ENCODE measurements around the gene SLC8B1. TPM values are rescaled to one million over a fixed set of nuclear protein-coding genes. Genes with fewer than 3 reads are reported as not detected.

The SLC8B1 gene
- total RNA-seq, result 16.5 and 19.5 TPM in 2 replicates

DNA sequence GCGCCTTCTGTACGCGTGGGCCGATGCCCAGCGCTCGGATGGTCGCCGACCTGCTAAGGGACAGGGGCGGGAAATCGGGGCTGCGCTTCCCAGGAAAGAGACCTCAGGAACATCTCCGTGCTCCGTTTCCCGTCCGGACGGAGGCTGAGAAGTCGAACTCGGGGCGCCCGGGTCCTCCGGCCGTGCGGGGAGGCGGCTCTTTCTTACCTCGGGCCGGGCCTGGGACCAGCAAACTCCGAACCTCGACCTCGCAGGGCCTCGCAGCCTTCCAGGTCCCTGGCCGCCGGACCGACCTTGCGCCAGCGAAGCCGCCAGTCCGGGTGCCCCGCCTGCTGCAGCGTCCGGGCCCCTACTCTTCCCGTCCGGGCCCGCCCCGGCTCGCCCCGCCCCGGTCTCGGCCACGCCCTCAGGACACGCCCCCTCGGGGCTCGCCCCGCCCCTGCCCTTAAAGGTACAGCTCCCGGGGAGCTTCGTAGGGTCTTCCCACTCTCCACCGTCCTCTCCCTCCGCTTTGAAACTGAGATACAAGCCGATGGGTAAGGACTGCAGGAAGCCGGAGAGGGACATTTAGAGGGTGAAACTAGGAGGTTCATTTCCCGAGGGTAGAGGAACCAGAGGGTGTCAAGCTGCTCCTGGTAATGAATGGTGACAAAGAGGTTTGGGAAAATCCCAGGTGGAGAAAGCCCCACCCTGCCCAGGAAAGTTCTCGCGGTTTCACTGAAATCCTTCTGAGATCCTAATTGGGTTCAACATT, at the start of gene SLC8B1:
TSS of gene SLC8B1 (minus strand) at position 324 of the 754 bp plus-strand sequence. CDS start 2,231 bp downstream, outside the sequence.
- Histone ChIP-seq H3K4me2 (ENCODE audit: insufficient read depth, low read length) (peak within 1 kb of the TSS; percentile 96), H3K4me1 (ENCODE audit: insufficient read depth, low read length) (peaks cover 7% of the 10 kb centered on the region), H3K4me3 (ENCODE audit: insufficient read depth, low read length) (peak within 1 kb of the TSS; percentile 78), H3K27me3 (ENCODE audit: insufficient read depth, low read length) (no peaks in the 10 kb centered on the region), H2AFZ (ENCODE audit: low read length) (peak within 1 kb of the TSS; percentile 93), H3K27ac (ENCODE audit: low read depth, low read length) (no peak within 1 kb of the TSS), H3K79me2 (ENCODE audit: insufficient read depth, low read length) (no peaks in the 10 kb centered on the region), H3K36me3 (ENCODE audit: insufficient read depth, low read length) (no peaks in the 10 kb centered on the region), H4K20me1 (ENCODE audit: insufficient read depth, low read length) (no peaks in the 10 kb centered on the region), H3K9me3 (ENCODE audit: low read depth, low read length) (no peaks in the 10 kb centered on the region)
- DNase-seq (ENCODE audit: insufficient read length, low spot score, missing footprints), result peak; percentile 97
- TF ChIP-seq, protein P1, sequence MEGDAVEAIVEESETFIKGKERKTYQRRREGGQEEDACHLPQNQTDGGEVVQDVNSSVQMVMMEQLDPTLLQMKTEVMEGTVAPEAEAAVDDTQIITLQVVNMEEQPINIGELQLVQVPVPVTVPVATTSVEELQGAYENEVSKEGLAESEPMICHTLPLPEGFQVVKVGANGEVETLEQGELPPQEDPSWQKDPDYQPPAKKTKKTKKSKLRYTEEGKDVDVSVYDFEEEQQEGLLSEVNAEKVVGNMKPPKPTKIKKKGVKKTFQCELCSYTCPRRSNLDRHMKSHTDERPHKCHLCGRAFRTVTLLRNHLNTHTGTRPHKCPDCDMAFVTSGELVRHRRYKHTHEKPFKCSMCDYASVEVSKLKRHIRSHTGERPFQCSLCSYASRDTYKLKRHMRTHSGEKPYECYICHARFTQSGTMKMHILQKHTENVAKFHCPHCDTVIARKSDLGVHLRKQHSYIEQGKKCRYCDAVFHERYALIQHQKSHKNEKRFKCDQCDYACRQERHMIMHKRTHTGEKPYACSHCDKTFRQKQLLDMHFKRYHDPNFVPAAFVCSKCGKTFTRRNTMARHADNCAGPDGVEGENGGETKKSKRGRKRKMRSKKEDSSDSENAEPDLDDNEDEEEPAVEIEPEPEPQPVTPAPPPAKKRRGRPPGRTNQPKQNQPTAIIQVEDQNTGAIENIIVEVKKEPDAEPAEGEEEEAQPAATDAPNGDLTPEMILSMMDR (IDR thresholded peaks at IDR 0.05; ENCODE audit: extremely low read depth, low read depth, low read length), result no peak

DNA sequence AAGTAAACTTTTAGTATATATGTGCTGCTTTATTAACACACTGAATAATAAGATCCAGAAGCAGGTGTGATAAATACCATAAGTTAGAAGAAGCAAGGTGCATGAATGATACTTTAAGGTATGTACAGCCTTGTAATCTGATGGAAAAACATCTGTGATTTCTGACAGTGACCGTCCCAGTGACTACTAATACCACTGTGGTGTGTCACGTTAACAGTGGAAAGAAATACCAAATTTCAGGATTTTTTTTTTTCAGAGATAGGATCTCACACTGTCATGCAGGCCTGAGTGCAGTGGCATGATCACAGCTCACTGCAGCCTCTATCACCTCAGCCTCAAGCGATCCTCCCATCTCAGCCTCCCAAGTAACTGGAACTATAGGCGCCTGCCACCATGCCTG, 47.3 kb upstream of the SLC8B1 start:
- Histone ChIP-seq H3K27me3 (ENCODE audit: insufficient read depth, low read length) (no peaks in the 10 kb centered on the region), H4K20me1 (ENCODE audit: insufficient read depth, low read length) (no peaks in the 10 kb centered on the region), H2AFZ (ENCODE audit: low read length) (no peak overlapping the region), H3K79me2 (ENCODE audit: insufficient read depth, low read length) (no peaks in the 10 kb centered on the region), H3K36me3 (ENCODE audit: insufficient read depth, low read length) (peaks cover 25% of the 10 kb centered on the region), H3K4me1 (ENCODE audit: insufficient read depth, low read length) (no peaks in the 10 kb centered on the region), H3K9me3 (ENCODE audit: low read depth, low read length) (no peaks in the 10 kb centered on the region), H3K4me3 (ENCODE audit: insufficient read depth, low read length) (no peak overlapping the region), H3K4me2 (ENCODE audit: insufficient read depth, low read length) (no peak overlapping the region), H3K27ac (ENCODE audit: low read depth, low read length) (no peak overlapping the region)
- DNase-seq (ENCODE audit: insufficient read length, low spot score, missing footprints), result peak; percentile 68
- TF ChIP-seq, protein P1 (IDR thresholded peaks at IDR 0.05; ENCODE audit: extremely low read depth, low read depth, low read length), result no peak

DNA sequence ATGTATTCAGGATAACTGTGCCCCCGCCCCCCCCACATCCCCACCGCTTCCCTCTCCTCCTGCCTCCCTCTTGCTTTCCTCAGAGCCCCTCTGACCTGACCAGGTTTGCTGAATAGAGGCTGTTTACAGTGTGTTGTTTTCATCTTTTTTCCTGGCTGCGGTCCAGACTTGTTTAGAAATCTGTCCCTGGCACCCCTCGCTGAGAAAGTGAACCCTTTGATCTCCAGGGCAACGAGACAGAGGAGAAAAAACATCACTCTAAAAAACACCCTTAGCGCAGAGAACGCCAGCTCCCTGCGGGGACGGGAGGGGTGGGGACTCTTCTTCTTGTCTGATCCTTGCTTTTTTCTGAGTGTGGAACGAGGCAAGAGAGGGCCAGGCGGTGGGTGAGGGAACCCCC, 46.3 kb upstream of the SLC8B1 start:
- Histone ChIP-seq H3K4me1 (ENCODE audit: insufficient read depth, low read length) (no peaks in the 10 kb centered on the region), H3K79me2 (ENCODE audit: insufficient read depth, low read length) (no peaks in the 10 kb centered on the region), H3K27ac (ENCODE audit: low read depth, low read length) (no peak overlapping the region), H4K20me1 (ENCODE audit: insufficient read depth, low read length) (no peaks in the 10 kb centered on the region), H3K36me3 (ENCODE audit: insufficient read depth, low read length) (peaks cover 27% of the 10 kb centered on the region), H3K27me3 (ENCODE audit: insufficient read depth, low read length) (no peaks in the 10 kb centered on the region), H3K4me2 (ENCODE audit: insufficient read depth, low read length) (no peak overlapping the region), H3K9me3 (ENCODE audit: low read depth, low read length) (no peaks in the 10 kb centered on the region), H3K4me3 (ENCODE audit: insufficient read depth, low read length) (no peak overlapping the region), H2AFZ (ENCODE audit: low read length) (no peak overlapping the region)
- TF ChIP-seq, protein P1 (IDR thresholded peaks at IDR 0.05; ENCODE audit: extremely low read depth, low read depth, low read length), result no peak
- no peak for DNase-seq (ENCODE audit: insufficient read length, low spot score, missing footprints)

DNA sequence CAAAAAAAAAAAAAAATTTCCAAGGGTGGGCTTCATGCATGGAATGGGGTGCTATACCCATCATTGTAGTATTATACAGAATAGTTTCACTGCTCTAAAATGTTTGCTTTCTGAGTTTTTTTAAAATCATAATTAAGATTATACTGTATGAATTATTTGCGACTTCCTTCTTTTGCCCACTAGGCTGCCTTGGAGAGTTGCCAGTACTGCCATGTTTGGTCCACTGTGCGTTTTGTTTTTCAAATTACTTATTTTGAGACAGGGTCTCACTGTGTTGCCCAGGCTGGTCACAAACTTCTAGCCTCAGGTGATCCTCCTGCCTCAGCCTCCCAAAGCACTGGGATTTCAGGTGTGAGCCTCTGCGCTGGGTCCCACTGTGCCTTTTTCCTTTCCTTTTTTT, 43.4 kb upstream of the SLC8B1 start:
- no peak overlapping the region for H2AFZ ChIP-seq (ENCODE audit: low read length)
- H3K36me3 ChIP-seq (ENCODE audit: insufficient read depth, low read length), result peaks cover 30% of the 10 kb centered on the region
- H4K20me1 ChIP-seq (ENCODE audit: insufficient read depth, low read length), result no peaks in the 10 kb centered on the region
- no peak for DNase-seq (ENCODE audit: insufficient read length, low spot score, missing footprints)
- no peak overlapping the region for H3K4me2 ChIP-seq (ENCODE audit: insufficient read depth, low read length)
- H3K9me3 ChIP-seq (ENCODE audit: low read depth, low read length), result no peaks in the 10 kb centered on the region
- no peaks in the 10 kb centered on the region for H3K4me1 ChIP-seq (ENCODE audit: insufficient read depth, low read length)
- H3K4me3 ChIP-seq (ENCODE audit: insufficient read depth, low read length), result no peak overlapping the region
- H3K79me2 ChIP-seq (ENCODE audit: insufficient read depth, low read length), result no peaks in the 10 kb centered on the region
- TF ChIP-seq, protein P1 (IDR thresholded peaks at IDR 0.05; ENCODE audit: extremely low read depth, low read depth, low read length), result peak; percentile 10
- no peak overlapping the region for H3K27ac ChIP-seq (ENCODE audit: low read depth, low read length)
- no peaks in the 10 kb centered on the region for H3K27me3 ChIP-seq (ENCODE audit: insufficient read depth, low read length)
